Neural progenitor cell (in vitro differentiated cells): ENCODE measurements around the gene RNU11. TPM values are rescaled to one million over a fixed set of nuclear protein-coding genes. Genes with fewer than 3 reads are reported as not detected.

ENCODE experiments used
- DNase-seq: peaks from one replicate; pipeline ENCODE4 v3.0.0-alpha.2; 2016; ENCODE audit warnings: low spot score
- H2AFZ ChIP-seq: fragments of 200-600 bp; sonication (generic); replicated peaks from 2 replicates; pipeline ENCODE4 v1.6.1; 2016; ENCODE audit warnings: antibody characterized with exemption
- H3F3A ChIP-seq: fragments of 200-600 bp; sonication (generic); 2 replicates; pipeline ENCODE4 v1.6.1; 2016; ENCODE audit warnings: antibody characterized with exemption, low read depth
- H3K27ac ChIP-seq: fragments of 200-600 bp; sonication (generic); 2 replicates; pipeline ENCODE4 v1.5.1; 2016; ENCODE audit warnings: mild to moderate bottlenecking
- H3K27me3 ChIP-seq: fragments of 200-600 bp; sonication (generic); 2 replicates; pipeline ENCODE4 v1.6.1; 2016; ENCODE audit warnings: mild to moderate bottlenecking, moderate library complexity
- H3K36me3 ChIP-seq: fragments of 200-600 bp; sonication (generic); 2 replicates; pipeline ENCODE4 v1.5.1; 2016
- H3K4me1 ChIP-seq: fragments of 200-600 bp; sonication (generic); 2 replicates; pipeline ENCODE4 v1.6.1; 2016; ENCODE audit warnings: mixed run types
- H3K4me2 ChIP-seq: fragments of 200-600 bp; sonication (generic); 2 replicates; pipeline ENCODE4 v1.6.1; 2016
- H3K4me3 ChIP-seq: fragments of 200-600 bp; sonication (generic); 2 replicates; pipeline ENCODE4 v1.5.1; 2016
- H3K79me2 ChIP-seq: fragments of 200-600 bp; sonication (generic); 2 replicates; pipeline ENCODE4 v1.6.1; 2016; ENCODE audit warnings: low read depth
- H3K9ac ChIP-seq: fragments of 200-600 bp; sonication (generic); 2 replicates; pipeline ENCODE4 v1.6.1; 2016
- H3K9me3 ChIP-seq: fragments of 200-600 bp; sonication (generic); 2 replicates; pipeline ENCODE4 v1.5.1; 2016; ENCODE audit warnings: low read depth
- H4K20me1 ChIP-seq: fragments of 200-600 bp; sonication (generic); 2 replicates; pipeline ENCODE4 v1.6.1; 2016; ENCODE audit warnings: low read depth
- H3K27ac Mint-ChIP-seq: 3 replicates; pipeline ENCODE4 v1.8.0; 2021; ENCODE audit warnings: mixed read lengths
- H3K27me3 Mint-ChIP-seq: 2 replicates; pipeline ENCODE4 v1.8.0; 2022; ENCODE audit warnings: low read depth, mild to moderate bottlenecking, inconsistent platforms, moderate library complexity, mixed read lengths; ENCODE audit not compliant: insufficient read depth
- H3K36me3 Mint-ChIP-seq: 3 replicates; pipeline ENCODE4 v1.8.0; 2021; ENCODE audit warnings: mixed read lengths
- H3K4me1 Mint-ChIP-seq: 3 replicates; pipeline ENCODE4 v1.8.0; 2021; ENCODE audit warnings: mixed read lengths
- H3K4me3 Mint-ChIP-seq: 3 replicates; pipeline ENCODE4 v1.8.0; 2021; ENCODE audit warnings: mild to moderate bottlenecking, moderate library complexity, mixed read lengths
- H3K9me3 Mint-ChIP-seq: 3 replicates; pipeline ENCODE4 v1.8.0; 2020; ENCODE audit warnings: mixed read lengths
- CTCF ChIP-seq: fragments of 200-600 bp; sonication (generic); IDR thresholded peaks from 2 replicates; pipeline ENCODE4 v1.5.1; 2017; ENCODE audit warnings: antibody characterized with exemption, mild to moderate bottlenecking
- EZH2 ChIP-seq: fragments of 200-600 bp; sonication (generic); IDR thresholded peaks from 2 replicates; pipeline ENCODE4 v1.6.1; 2017; ENCODE audit warnings: antibody characterized with exemption, mild to moderate bottlenecking, moderate library complexity
- EZH2phosphoT487 ChIP-seq: fragments of 200-600 bp; sonication (generic); IDR thresholded peaks from 2 replicates; pipeline ENCODE4 v1.6.1; 2017; ENCODE audit warnings: antibody characterized with exemption
- total RNA-seq: library from RNA; depleted of rRNA; stranded (reverse); fragments of >200 nt; gene quantifications from 2 replicates; pipeline ENCODE4 v1.2.3, GENCODE V29; 2015; ENCODE audit warnings: low replicate concordance

RNU11 gene
- total RNA-seq, 1 donor from 2014 or later, result not detected

DNA sequence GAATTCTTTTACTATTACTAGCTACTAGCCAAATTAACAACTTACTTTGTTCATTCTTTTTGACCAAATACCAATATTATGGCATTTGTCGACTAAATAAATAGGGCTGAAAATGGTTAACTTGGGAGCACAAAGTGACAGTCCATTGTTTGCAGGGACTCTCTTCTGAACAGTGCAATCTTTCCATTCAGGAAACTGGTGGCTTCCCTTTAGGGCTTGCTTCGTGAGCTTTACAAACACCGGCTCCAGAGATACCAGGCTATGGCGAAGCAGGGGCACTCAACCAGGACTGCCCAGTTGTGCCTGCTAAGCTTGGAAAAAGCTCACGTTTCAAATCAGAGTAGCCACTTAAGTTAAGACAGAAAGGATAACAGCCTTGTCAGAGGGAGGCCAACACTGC is 44.0 kb upstream of the RNU11 start:
- no peak overlapping the region for H3K4me3 ChIP-seq
- peaks cover 2% of the 10 kb centered on the region for H3K27me3 Mint-ChIP-seq
- no peak overlapping the region for H3K4me2 ChIP-seq
- H3F3A ChIP-seq, result peaks cover 4% of the 10 kb centered on the region
- H3K27ac ChIP-seq, result no peak overlapping the region
- no peaks in the 10 kb centered on the region for H3K79me2 ChIP-seq
- no peak overlapping the region for H2AFZ ChIP-seq
- no peak overlapping the region for H3K9ac ChIP-seq
- H3K4me1 Mint-ChIP-seq, result peaks cover 11% of the 10 kb centered on the region
- H4K20me1 ChIP-seq, result no peaks in the 10 kb centered on the region
- H3K27me3 ChIP-seq, result no peaks in the 10 kb centered on the region
- TF ChIP-seq CTCF (no peak), EZH2phosphoT487 (no peak), EZH2 (no peak)
- no peaks in the 10 kb centered on the region for H3K36me3 ChIP-seq
- no peaks in the 10 kb centered on the region for H3K4me1 ChIP-seq
- peak overlapping the region; percentile 37 for H3K27ac Mint-ChIP-seq
- H3K36me3 Mint-ChIP-seq, result no peaks in the 10 kb centered on the region
- H3K9me3 Mint-ChIP-seq, result no peaks in the 10 kb centered on the region
- no peaks in the 10 kb centered on the region for H3K9me3 ChIP-seq
- DNase-seq, result no peak
- H3K4me3 Mint-ChIP-seq, result no peak overlapping the region

DNA sequence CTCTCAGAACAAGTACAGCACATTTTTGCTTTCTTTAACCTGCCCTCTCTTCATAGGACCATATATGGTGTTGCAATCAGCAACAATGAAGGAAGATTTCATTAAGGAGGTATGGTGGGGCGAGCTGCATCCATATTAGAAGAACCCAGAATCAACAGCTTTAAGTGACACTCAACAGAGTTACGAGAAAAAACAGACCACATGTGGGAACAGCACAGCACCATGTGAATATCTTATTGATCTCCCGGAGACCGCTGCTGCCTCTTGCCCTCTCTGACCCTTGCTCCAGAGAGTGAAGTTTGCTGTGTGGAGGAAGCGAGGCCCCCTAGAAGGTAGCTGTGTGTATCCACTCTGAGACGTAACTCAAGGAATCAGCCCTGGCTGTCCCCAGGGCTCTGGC is 43.4 kb upstream of the RNU11 start:
- H3K27ac Mint-ChIP-seq, result peak overlapping the region; percentile 37
- H3K79me2 ChIP-seq, result no peaks in the 10 kb centered on the region
- H3K4me2 ChIP-seq, result no peak overlapping the region
- H4K20me1 ChIP-seq, result no peaks in the 10 kb centered on the region
- no peak overlapping the region for H3K9ac ChIP-seq
- no peak overlapping the region for H3K27ac ChIP-seq
- H2AFZ ChIP-seq, result no peak overlapping the region
- peaks cover 3% of the 10 kb centered on the region for H3K36me3 Mint-ChIP-seq
- peaks cover 4% of the 10 kb centered on the region for H3F3A ChIP-seq
- peaks cover 11% of the 10 kb centered on the region for H3K4me1 Mint-ChIP-seq
- DNase-seq, result no peak
- H3K4me1 ChIP-seq, result no peaks in the 10 kb centered on the region
- H3K36me3 ChIP-seq, result no peaks in the 10 kb centered on the region
- H3K4me3 Mint-ChIP-seq, result no peak overlapping the region
- TF ChIP-seq CTCF (no peak), EZH2 (no peak), EZH2phosphoT487 (no peak)
- no peaks in the 10 kb centered on the region for H3K27me3 ChIP-seq
- no peak overlapping the region for H3K4me3 ChIP-seq
- no peaks in the 10 kb centered on the region for H3K9me3 ChIP-seq
- no peaks in the 10 kb centered on the region for H3K9me3 Mint-ChIP-seq
- H3K27me3 Mint-ChIP-seq, result peaks cover 3% of the 10 kb centered on the region

GRCh38 chr1:28606771-28607170 is 41.6 kb upstream of the RNU11 start:
- H3K4me2 ChIP-seq, result no peak overlapping the region
- H3K4me3 ChIP-seq, result no peak overlapping the region
- Mint-ChIP-seq H3K27ac (no peak overlapping the region), H3K4me1 (peaks cover 10% of the 10 kb centered on the region), H3K27me3 (peaks cover 3% of the 10 kb centered on the region), H3K4me3 (no peak overlapping the region), H3K9me3 (no peaks in the 10 kb centered on the region), H3K36me3 (peaks cover 3% of the 10 kb centered on the region)
- H3K9ac ChIP-seq, result no peak overlapping the region
- H3F3A ChIP-seq, result peaks cover 4% of the 10 kb centered on the region
- no peak for DNase-seq
- H3K4me1 ChIP-seq, result no peaks in the 10 kb centered on the region
- H3K27ac ChIP-seq, result no peak overlapping the region
- H3K9me3 ChIP-seq, result no peaks in the 10 kb centered on the region
- TF ChIP-seq EZH2phosphoT487 (no peak), CTCF (no peak), EZH2 (no peak)
- H3K27me3 ChIP-seq, result no peaks in the 10 kb centered on the region
- no peak overlapping the region for H2AFZ ChIP-seq
- H4K20me1 ChIP-seq, result no peaks in the 10 kb centered on the region
- no peaks in the 10 kb centered on the region for H3K79me2 ChIP-seq
- peaks cover 2% of the 10 kb centered on the region for H3K36me3 ChIP-seq

DNA sequence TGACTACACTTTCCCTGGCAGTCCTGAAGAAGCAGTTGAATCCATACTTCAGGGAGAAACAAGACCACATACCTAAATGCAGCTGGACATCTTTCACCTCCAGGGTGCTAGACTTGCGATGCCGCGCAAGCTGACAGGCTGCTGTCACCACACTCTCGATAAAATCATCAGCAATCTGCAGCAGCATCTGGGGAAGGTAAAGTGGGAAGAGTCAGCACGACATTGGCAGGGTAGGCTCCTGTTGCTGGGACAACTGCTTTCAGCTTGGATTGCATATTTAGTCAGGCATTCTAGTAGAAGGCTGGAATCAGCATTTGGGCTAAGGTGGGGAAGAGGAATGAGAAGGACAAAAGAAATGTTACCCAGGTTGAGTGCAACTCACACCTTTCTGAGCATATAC is 35.2 kb upstream of the RNU11 start:
- Histone ChIP-seq H3F3A (no peaks in the 10 kb centered on the region), H3K27me3 (no peaks in the 10 kb centered on the region), H3K27ac (no peak overlapping the region), H3K4me2 (no peak overlapping the region), H3K9me3 (no peaks in the 10 kb centered on the region), H3K9ac (no peak overlapping the region), H4K20me1 (no peaks in the 10 kb centered on the region), H3K36me3 (peaks cover 3% of the 10 kb centered on the region), H2AFZ (no peak overlapping the region), H3K4me3 (no peak overlapping the region), H3K4me1 (no peaks in the 10 kb centered on the region), H3K79me2 (no peaks in the 10 kb centered on the region)
- H3K36me3 Mint-ChIP-seq, result peaks cover 11% of the 10 kb centered on the region
- no peak for DNase-seq
- H3K4me3 Mint-ChIP-seq, result no peak overlapping the region
- TF ChIP-seq EZH2phosphoT487 (no peak), EZH2 (no peak), CTCF (no peak)
- no peaks in the 10 kb centered on the region for H3K9me3 Mint-ChIP-seq
- H3K27me3 Mint-ChIP-seq, result peaks cover 2% of the 10 kb centered on the region
- H3K4me1 Mint-ChIP-seq, result no peaks in the 10 kb centered on the region
- H3K27ac Mint-ChIP-seq, result no peak overlapping the region
